Effector memory CD4-positive, alpha-beta T cell (primary cell): ENCODE data around the gene APEH.

Experiments
- DNase-seq, 3 donors: peaks; one replicate each; pipeline ENCODE4 v3.0.0-alpha.2; 2020
- H3K27ac ChIP-seq: 2 replicates; pipeline ENCODE4 v1.7.0; 2013; ENCODE audit warnings: mild to moderate bottlenecking, low read length, moderate library complexity; ENCODE audit not compliant: insufficient read depth, poor library complexity, severe bottlenecking
- H3K27me3 ChIP-seq: replicated peaks from 2 replicates; pipeline ENCODE4 v1.7.0; 2013; ENCODE audit warnings: mild to moderate bottlenecking, low read length; ENCODE audit not compliant: insufficient read depth, control insufficient read depth, poor library complexity, severe bottlenecking
- H3K36me3 ChIP-seq: 2 replicates; pipeline ENCODE4 v1.7.0; 2013; ENCODE audit warnings: mild to moderate bottlenecking, low read length, moderate library complexity; ENCODE audit not compliant: control insufficient read depth, insufficient read depth
- H3K4me1 ChIP-seq: 2 replicates; pipeline ENCODE4 v1.7.0; 2013; ENCODE audit warnings: low read length, mild to moderate bottlenecking; ENCODE audit not compliant: control insufficient read depth, insufficient read depth, poor library complexity, severe bottlenecking
- H3K4me3 ChIP-seq: 2 replicates; pipeline ENCODE4 v1.7.0; 2013; ENCODE audit warnings: low read length, low read depth, mild to moderate bottlenecking; ENCODE audit not compliant: insufficient read depth, poor library complexity, severe bottlenecking
- H3K9me3 ChIP-seq: 2 replicates; pipeline ENCODE4 v1.7.0; 2013; ENCODE audit warnings: mild to moderate bottlenecking, low read length, moderate library complexity; ENCODE audit not compliant: control insufficient read depth

APEH gene

DNA sequence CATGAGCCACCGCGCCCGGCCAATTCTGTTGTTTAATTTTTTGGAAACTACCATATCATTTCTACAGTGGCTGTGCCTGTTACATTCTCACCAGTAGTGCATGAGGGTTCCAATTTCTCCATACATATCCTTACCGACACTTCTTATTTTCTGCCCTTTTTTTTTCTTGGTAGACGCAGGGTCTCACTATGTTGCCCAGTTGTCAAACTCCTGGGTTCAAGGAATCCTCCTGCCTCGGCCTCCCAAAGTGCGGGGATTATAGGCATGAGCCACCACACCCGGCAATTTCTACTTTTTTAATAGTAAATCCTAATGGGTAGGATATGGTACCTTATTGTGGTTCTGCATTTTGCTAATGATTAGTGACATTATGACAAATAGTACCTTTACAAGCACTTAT, 35.7 kb downstream of the APEH start:
- H3K27me3 ChIP-seq: no peaks in the 10 kb centered on the region
- DNase-seq: no peak
- H3K36me3 ChIP-seq: peaks cover 13% of the 10 kb centered on the region

DNA sequence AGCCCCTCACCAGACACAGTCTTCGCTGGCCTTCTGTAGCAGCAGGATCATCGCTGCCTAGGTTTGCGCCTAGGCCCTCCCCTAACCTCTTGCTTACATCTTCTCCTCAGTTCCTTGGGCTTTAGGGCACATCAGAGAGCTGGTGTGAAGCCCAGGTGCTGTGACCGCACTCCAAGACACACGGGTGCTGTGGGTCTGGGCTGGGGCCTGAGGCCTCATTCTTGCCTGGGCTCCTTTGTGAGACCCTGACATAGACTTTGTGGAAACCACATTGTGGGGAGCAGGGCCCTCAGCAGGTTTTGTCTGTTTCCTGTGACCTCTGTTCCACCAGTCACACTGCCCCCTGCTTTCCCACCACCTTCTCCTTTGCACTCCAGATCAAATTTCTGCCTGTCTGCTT, 37.3 kb downstream of the APEH start:
- no peaks in the 10 kb centered on the region for H3K9me3 ChIP-seq
- H3K4me3 ChIP-seq: no peak overlapping the region
- H3K4me1 ChIP-seq: peaks cover 4% of the 10 kb centered on the region
- H3K27me3 ChIP-seq: no peaks in the 10 kb centered on the region
- no peak overlapping the region for H3K27ac ChIP-seq
- no peaks in the 10 kb centered on the region for H3K36me3 ChIP-seq
- no peak for DNase-seq

More for the DNA sequence above, 35.7 kb downstream of the APEH start:
- no peak overlapping the region for H3K4me3 ChIP-seq
- H3K9me3 ChIP-seq: no peaks in the 10 kb centered on the region
- H3K4me1 ChIP-seq: peaks cover 4% of the 10 kb centered on the region
- H3K27ac ChIP-seq: no peak overlapping the region

GRCh38 chr3:49712166-49712565, 38.0 kb downstream of the APEH start:
- no peak overlapping the region for H3K27ac ChIP-seq

DNA sequence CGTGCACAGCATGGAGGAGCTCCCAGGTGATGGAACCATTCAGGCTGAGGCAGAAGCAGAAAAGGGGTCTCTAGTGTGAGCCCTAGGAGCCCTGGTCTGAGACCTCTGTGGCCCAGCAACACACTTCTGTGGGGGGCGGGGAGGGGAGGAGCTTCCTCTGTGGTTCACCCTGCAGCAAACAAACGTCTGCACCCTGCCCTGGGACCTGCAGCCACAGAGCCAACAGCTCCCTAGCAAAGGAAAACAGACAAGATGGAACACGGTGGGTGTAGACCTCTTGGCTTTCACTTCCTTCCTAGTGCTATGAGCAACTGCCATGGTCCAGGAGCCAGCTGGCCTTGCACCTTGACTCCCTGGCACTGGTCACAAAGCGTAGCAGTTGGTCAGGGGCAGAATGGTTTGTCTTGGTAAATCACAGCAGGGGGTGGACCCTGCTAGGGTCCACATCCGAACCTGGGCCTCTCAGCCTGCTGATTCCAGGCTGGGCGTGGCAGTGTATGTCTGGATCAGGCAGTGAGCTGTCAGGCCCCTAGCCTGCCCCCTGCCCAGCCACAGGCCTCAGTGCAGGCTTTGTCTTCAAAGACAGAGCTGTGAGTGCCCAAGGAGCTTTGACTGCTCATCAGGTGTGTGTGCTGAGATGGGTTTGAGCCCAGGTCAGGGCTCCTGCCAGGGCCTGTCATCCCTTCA, 38.6 kb downstream of the APEH start:
- Histone ChIP-seq H3K27me3 (no peaks in the 10 kb centered on the region), H3K4me3 (no peak overlapping the region), H3K9me3 (no peaks in the 10 kb centered on the region), H3K4me1 (peaks cover 4% of the 10 kb centered on the region), H3K36me3 (no peaks in the 10 kb centered on the region), H3K27ac (no peak overlapping the region)
- DNase-seq: no peak

More at GRCh38 chr3:49712166-49712565, 38.0 kb downstream of the APEH start:
- H3K4me3 ChIP-seq: no peak overlapping the region
- H3K4me1 ChIP-seq: peaks cover 4% of the 10 kb centered on the region
- H3K9me3 ChIP-seq: no peaks in the 10 kb centered on the region
- no peaks in the 10 kb centered on the region for H3K27me3 ChIP-seq
- DNase-seq: no peak
- no peaks in the 10 kb centered on the region for H3K36me3 ChIP-seq

DNA sequence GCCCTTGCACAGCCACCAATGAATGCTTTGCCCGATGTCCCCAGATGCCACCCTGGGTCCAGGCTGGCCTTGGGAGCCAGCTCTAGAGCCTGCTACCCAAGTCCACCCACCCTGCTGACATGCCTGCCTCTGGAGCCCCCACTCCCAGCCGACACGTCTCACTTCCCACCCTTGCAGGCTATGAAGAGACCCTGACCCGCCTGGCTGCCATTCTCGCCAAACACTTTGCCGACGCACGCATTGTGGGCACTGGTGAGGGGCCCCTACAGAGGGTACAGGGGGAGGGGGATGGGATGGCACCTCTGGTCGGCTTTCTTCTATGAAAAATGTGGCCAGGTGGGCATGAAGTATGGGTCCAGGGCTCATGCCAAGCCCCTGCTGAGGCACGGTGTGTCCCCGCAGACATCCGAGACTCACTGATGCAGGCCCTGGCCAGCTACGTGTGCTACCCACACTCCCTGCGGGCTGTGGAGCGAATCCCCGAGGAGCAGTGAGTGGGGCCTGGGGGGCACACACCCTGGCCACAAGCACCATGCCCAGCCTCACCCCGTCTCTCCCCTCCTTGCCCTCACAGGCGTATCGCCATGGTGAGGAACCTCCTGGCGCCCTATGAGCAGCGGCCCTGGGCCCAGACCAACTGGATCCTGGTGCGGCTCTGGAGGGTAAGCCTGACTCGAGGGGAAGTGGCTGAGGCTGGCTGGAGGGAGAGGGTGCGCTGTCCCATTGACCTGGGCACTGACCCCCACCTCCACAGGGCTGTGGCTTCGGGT, 39.4 kb downstream of the APEH start:
- Histone ChIP-seq H3K4me3 (no peak overlapping the region), H3K27me3 (no peaks in the 10 kb centered on the region), H3K27ac (no peak overlapping the region), H3K36me3 (no peaks in the 10 kb centered on the region), H3K4me1 (peaks cover 6% of the 10 kb centered on the region), H3K9me3 (no peaks in the 10 kb centered on the region)
- DNase-seq: no peak

- peaks cover 13% of the 10 kb centered on the region for H3K4me1 ChIP-seq
- H3K4me3 ChIP-seq: no peak overlapping the region
- no peak for DNase-seq
- H3K9me3 ChIP-seq: no peaks in the 10 kb centered on the region
- H3K27me3 ChIP-seq: no peaks in the 10 kb centered on the region
- H3K36me3 ChIP-seq: no peaks in the 10 kb centered on the region
- no peak overlapping the region for H3K27ac ChIP-seq
These were observed 40.8 kb downstream of the APEH start for GRCh38 chr3:49714728-49715550.

GRCh38 chr3:49715611-49716121, 41.5 kb downstream of the APEH start:
- Histone ChIP-seq H3K27ac (no peak overlapping the region), H3K27me3 (no peaks in the 10 kb centered on the region), H3K9me3 (no peaks in the 10 kb centered on the region), H3K4me1 (peaks cover 13% of the 10 kb centered on the region), H3K4me3 (no peak overlapping the region), H3K36me3 (no peaks in the 10 kb centered on the region)
- DNase-seq: no peak

DNA sequence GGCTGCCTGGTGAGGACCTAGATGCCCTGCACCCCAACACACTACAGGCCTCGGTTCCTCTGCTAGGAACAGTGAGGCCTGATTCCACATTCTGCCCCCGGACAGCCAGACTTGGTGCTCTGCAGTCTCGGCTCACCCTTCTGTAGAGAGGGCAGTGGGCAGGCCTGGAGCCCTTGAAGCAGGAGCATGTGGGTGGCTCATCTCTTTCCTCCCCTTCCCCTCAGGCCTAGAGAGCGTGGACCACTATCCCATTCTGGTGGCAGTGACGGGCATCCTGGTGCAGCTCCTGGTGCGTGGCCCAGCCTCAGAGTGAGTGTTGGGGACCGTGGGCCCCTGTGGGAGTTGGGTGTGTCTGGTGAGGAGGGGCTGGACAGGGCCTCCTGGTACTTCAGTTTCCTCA, 42.0 kb downstream of the APEH start:
- no peaks in the 10 kb centered on the region for H3K9me3 ChIP-seq
- H3K27me3 ChIP-seq: no peaks in the 10 kb centered on the region
- H3K27ac ChIP-seq: no peak overlapping the region
- H3K4me3 ChIP-seq: no peak overlapping the region
- no peak for DNase-seq
- peaks cover 13% of the 10 kb centered on the region for H3K4me1 ChIP-seq
- peaks cover 4% of the 10 kb centered on the region for H3K36me3 ChIP-seq

GRCh38 chr3:49716691-49717210, 42.6 kb downstream of the APEH start:
- H3K27ac ChIP-seq: no peak overlapping the region
- H3K36me3 ChIP-seq: peaks cover 9% of the 10 kb centered on the region
- H3K27me3 ChIP-seq: no peaks in the 10 kb centered on the region
- DNase-seq: no peak
- no peaks in the 10 kb centered on the region for H3K9me3 ChIP-seq
- H3K4me1 ChIP-seq: peaks cover 13% of the 10 kb centered on the region
- no peak overlapping the region for H3K4me3 ChIP-seq
